ENCODE measurements around the gene AP5S1.

Gene AP5S1

GRCh38 chr20:3847429-3847940 is 27.1 kb downstream of the AP5S1 start:
- DNase-seq, result no peak

- DNase-seq, result no peak
These were observed 28.2 kb downstream of the AP5S1 start for GRCh38 chr20:3848565-3848964.

GRCh38 chr20:3854462-3854871 is 34.1 kb downstream of the AP5S1 start:
- DNase-seq, result no peak

- DNase-seq, result no peak
These were observed 37.1 kb downstream of the AP5S1 start for GRCh38 chr20:3857405-3857804.

- DNase-seq, result no peak
These were observed 38.3 kb downstream of the AP5S1 start for GRCh38 chr20:3858689-3859088.

- no peak for DNase-seq
These were observed 40.8 kb downstream of the AP5S1 start for GRCh38 chr20:3861191-3861590.

- no peak for DNase-seq
These were observed 42.0 kb downstream of the AP5S1 start for GRCh38 chr20:3862333-3862732.

- no peak for DNase-seq
These were observed 43.0 kb downstream of the AP5S1 start for GRCh38 chr20:3863317-3863716.

- DNase-seq, result no peak
These were observed 44.2 kb downstream of the AP5S1 start for GRCh38 chr20:3864518-3864917.

GRCh38 chr20:3865152-3865886 is 45.0 kb downstream of the AP5S1 start:
- no peak for DNase-seq

GRCh38 chr20:3865887-3866407 is 45.6 kb downstream of the AP5S1 start:
- DNase-seq, result no peak

GRCh38 chr20:3866464-3866863 is 46.1 kb downstream of the AP5S1 start:
- no peak for DNase-seq

GRCh38 chr20:3867802-3868201 is 47.5 kb downstream of the AP5S1 start:
- no peak for DNase-seq

GRCh38 chr20:3869839-3870634 is 49.7 kb downstream of the AP5S1 start:
- DNase-seq, result no peak

- DNase-seq, result no peak
These were observed 51.4 kb downstream of the AP5S1 start for GRCh38 chr20:3871550-3872265.

GRCh38 chr20:3873507-3873906 is 53.2 kb downstream of the AP5S1 start:
- DNase-seq, result no peak

GRCh38 chr20:3874194-3874844 is 54.0 kb downstream of the AP5S1 start:
- no peak for DNase-seq

- no peak for DNase-seq
These were observed 55.1 kb downstream of the AP5S1 start for GRCh38 chr20:3875378-3875974.

- no peak for DNase-seq
These were observed 55.7 kb downstream of the AP5S1 start for GRCh38 chr20:3876000-3876399.

- DNase-seq, result no peak
These were observed 56.3 kb downstream of the AP5S1 start for GRCh38 chr20:3876676-3877075.

All from NCI-H1048 (cell line).